Spleen (tissue), 7 donors: ENCODE results near the gene CCNL1.

Experiments used
- CTCF ChIP-seq, 11 experiments: fragments of 200-600 bp in 7 of 11; fragments of 450-650 bp in 4 of 11; sonication (generic) in 4 of 11; IDR thresholded peaks in 8 of 11; conservative IDR thresholded peaks in 3 of 11; 1 replicate in 7 of 11; 2 replicates in 4 of 11; pipeline versions ENCODE4 v1.4.0 to v1.8.0; 2016 to 2021; ENCODE audit warnings: antibody characterized with exemption in 11 of 11, inconsistent platforms in 4 of 11, mild to moderate bottlenecking in 1 of 11
- POLR2AphosphoS5 ChIP-seq, 3 donors: sonication (generic); formaldehyde crosslinking; IDR thresholded peaks; one replicate each; pipeline ENCODE4 v1.5.1; 2017; ENCODE audit warnings: antibody characterized with exemption in 3 of 3
- donor health status: DM: no; HTN: no; CAD: no; lungs with moderate emphysema.
- donor health status: DM: no; HTN: no; CAD: no.
- donor health status: DM: no; HTN: no; CAD: no.

- no peak for TF ChIP-seq CTCF (IDR thresholded peaks at IDR 0.05 in 8 of 11, conservative IDR thresholded peaks at IDR 0.05 in 3 of 11)
- TF ChIP-seq POLR2AphosphoS5 (IDR thresholded peaks at IDR 0.05) = no peak
These were observed 7.0 kb downstream of the CCNL1 start for GRCh38 chr3:157152930-157153329.
